Renal cortical epithelial cell (primary cell): ENCODE data around the gene NRXN3. TPM values are rescaled to one million over a fixed set of nuclear protein-coding genes. Genes with fewer than 3 reads are reported as not detected.

Experiments
- DNase-seq: peaks from one replicate; pipeline ENCODE4 v3.0.0-alpha.2; 2011; ENCODE audit warnings: low read depth
- total RNA-seq: library from RNA; depleted of rRNA; stranded (reverse); fragments of >200 nt; gene quantifications from 2 replicates; pipeline ENCODE4 v1.2.3, GENCODE V29; 2014

NRXN3 gene
- total RNA-seq, 1 donor from 2014 or later = 2.9 TPM

DNA sequence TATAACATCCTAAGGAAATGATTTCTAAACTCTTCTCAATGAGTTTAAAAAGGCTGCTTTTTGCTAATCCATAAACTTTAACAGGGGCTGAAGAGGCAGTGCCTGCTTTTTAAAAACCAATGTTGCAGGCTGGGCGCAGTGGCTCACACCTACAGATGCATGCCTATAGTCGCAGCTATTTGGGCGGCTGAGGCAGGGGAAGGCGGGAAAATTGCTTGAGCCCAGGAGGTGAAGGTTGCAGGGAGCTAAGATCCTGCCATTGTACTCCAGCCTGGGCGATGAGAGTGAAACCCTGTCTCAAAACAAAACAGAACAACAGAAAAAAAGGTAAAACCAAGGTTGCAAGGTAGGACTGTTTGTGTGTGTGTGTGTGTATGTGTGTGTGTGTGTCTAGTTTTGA is 1509.9 kb downstream of the NRXN3 start:
- no peak for DNase-seq

GRCh38 chr14:79686196-79686595 is 1516.0 kb downstream of the NRXN3 start:
- no peak for DNase-seq

DNA sequence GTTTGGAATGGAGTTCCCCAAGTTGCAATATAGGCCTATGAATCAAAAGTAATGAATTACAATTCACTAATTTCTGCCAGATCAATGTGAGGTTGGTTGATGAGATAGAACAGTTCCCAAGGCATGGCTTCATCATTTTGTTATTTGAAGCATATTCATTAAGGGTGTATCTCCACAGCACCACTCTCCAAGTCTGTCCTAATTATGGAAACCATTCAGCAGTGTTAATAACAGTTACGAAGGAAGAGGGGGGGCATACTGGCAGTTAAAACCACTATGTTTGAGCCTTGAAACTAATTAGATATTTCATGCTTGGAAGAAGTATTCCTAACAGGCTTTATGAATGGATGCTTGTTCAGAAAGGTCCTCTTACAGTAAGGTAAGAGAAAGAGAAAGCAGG is 1520.8 kb downstream of the NRXN3 start:
- no peak for DNase-seq

DNA sequence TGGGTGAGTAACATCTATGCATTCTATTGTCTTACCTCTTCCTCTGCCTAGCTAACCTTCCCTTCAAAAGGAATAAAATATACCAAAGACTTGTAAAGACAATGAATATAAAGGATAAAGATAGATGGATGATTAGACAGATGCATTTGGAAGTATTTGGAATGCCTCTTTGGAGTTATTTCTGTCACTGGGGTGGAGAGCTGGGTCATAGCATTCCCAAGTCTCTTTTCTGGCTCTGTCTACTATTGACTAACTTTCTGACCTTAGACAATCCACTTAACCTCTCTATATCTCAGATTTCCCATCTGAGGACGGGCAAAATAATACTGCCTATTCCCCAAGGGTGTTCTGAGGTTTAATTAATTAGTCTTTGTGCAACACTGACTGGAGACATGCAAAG is 1523.8 kb downstream of the NRXN3 start:
- DNase-seq = no peak

- DNase-seq = no peak
Observed at GRCh38 chr14:79695307-79695706, 1525.1 kb downstream of the NRXN3 start.

DNA sequence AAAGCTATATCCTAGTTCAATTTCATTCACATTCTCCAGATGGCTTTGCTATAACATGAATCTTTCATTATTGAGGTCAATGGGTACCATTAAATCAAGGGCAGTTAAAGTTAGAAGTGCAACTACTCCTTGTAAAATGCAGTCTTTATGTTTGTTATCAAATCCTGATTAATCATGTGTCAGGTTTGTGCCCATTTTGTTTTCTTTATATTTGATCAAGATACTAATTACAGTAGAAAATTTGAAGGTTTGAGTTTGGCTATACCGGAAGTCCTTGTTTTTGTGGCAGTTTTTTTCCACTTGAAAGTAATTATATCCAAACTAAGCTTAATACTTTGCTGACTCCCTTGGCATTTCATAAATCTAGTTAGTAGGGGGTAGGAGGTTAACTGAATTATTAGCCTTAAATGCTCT is 1528.1 kb downstream of the NRXN3 start:
- DNase-seq = peak; percentile 40

GRCh38 chr14:79699206-79699605 is 1529.0 kb downstream of the NRXN3 start:
- DNase-seq = no peak

DNA sequence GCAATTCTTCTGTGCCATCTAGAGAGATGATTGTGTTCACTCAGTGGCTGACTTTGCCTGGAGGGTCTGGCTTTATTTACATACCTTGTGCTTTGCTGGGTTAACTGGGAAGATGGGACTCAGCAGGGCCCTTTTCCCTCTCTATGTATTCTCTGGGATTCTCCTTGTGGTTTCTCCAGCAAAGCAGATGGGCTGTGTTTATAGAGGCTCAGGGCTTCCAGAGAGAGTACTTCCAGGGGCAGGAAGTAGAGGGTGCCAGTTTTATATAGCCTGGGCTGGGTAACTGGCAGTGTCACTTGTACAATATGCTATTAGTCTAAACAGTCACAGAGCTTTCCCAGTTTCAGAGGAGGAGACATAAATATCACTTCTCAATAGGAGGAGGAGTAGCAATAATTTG is 1531.2 kb downstream of the NRXN3 start:
- DNase-seq = no peak

DNA sequence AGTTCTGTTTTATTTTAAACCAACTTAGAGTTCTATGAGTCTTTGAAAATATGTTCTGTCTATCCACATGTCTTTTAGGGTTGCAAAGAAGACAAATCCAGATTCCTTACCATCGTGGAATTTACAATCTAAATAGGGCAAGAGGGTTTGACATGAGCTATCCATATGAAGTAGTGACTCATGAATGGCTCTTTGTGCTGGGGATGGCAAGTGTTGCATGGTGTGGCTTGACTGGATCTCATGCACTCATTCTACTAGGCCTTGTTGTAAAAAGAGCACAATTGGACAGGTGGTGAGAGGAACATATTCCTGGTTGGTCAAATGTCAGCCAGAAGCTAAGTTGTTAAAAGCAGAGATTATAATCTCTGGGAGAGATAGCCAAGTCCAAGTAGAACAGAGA is 1532.0 kb downstream of the NRXN3 start:
- DNase-seq = no peak

- DNase-seq = no peak
Observed at GRCh38 chr14:79703209-79703608, 1533.0 kb downstream of the NRXN3 start.

DNA sequence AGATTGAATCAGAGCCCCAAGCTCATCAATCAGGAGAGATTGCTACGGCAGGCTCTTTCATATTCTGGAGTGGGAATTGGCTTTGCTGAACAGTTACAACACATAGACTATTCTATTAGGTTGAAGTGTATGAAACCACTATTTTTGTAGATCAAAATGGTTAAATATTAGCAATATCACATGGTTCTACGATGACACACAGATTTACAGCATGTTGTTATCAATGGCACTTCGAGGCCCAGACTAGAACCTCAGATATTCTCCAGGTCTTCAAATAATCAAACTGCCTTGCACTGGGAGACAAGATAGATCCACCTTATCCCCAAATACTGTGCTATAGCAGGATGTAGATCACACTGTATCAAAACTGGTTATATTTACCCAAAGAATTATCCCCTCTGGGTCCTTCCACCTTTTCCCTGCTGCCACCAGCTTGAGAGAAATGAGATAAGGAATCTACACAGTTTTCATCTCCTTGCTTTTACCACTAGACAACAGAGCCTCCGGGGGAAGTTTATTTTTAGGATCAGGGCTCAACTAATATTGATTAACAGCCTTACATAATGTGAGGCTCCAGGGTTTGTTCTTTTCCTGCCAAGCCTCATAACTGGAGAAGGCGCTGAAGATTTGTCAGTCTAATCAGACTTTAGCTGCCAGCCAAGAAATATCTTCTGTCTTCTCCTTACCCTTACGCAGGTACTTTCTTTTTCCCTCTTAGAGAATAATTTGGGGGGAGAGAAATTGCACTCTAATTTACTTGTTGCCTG is 1534.1 kb downstream of the NRXN3 start:
- peak; percentile 7 for DNase-seq

GRCh38 chr14:79705126-79705894 is 1535.1 kb downstream of the NRXN3 start:
- DNase-seq = no peak

DNA sequence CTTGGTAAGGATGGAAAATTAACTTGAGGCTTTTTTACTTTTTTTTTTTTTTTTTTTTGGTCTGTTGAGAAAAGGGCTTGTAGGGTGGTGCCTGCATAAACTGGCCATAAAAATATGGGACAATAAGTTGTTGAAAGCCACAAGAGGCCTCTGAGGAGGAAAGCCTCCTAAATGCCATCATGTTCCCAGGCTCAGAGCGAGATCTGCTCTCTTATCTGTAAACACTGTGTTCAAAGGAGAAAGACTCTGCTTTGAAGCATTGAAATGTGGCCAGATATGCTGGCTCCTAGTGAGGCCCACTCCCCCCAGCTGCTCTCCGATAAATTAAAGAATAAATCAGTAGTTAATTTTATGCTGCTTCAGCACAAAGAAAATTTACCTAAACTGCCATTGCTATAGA is 1536.2 kb downstream of the NRXN3 start:
- no peak for DNase-seq

GRCh38 chr14:79708426-79709388 is 1538.5 kb downstream of the NRXN3 start:
- DNase-seq = no peak

DNA sequence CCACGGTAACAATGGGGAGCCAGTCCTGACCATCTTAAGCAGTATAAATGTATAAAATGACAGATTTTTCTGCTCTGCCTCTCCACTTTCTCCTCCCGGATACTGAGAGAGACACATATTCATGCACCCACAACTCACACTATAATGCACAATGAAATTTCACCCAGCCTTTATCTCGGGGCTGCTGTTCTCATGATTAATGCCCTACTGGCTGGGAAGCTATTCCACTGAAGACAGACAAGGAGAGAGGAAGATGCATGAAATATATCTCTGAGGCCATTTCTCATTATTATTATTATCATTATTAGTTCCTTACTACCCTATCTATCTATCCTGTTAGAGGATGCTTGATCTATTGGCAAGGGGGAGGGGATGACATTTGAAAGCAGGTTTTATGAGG is 1539.4 kb downstream of the NRXN3 start:
- no peak for DNase-seq

- no peak for DNase-seq
Observed at GRCh38 chr14:79712302-79712950, 1542.3 kb downstream of the NRXN3 start.

GRCh38 chr14:79721399-79722084 is 1551.4 kb downstream of the NRXN3 start:
- DNase-seq = no peak

- DNase-seq = no peak
Observed at GRCh38 chr14:79724934-79725717, 1555.0 kb downstream of the NRXN3 start.

GRCh38 chr14:79727900-79728299 is 1557.7 kb downstream of the NRXN3 start:
- peak; percentile 30 for DNase-seq

DNA sequence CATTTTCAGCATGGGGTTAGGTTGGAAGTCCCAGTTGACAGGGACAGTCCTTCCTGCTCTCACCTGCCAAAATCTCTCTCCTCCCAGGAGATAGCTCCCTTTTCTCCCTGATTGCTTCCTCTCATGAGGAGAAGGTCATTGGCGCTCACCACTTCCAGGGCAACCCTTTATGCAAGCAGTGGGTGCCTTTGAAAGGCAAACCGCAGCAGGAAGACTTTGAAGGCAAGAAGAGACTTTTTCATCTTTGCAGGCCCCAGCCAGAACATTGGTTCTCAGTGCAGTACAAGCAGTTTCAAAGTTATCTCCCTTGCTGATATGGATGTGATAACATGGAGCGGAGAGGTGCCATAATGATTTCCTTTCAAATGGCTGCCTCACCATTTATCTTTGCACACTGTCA is 1558.2 kb downstream of the NRXN3 start:
- DNase-seq = no peak
